ENCODE results near the gene BAIAP2. TPM values are rescaled to one million over a fixed set of nuclear protein-coding genes. Genes with fewer than 3 reads are reported as not detected.

The BAIAP2 gene
- total and polyA plus RNA-seq, 2 of the 13 experiments (the other 11 are each of a cell fraction or from before 2014, with no cell fraction given): 22.5 to 24.0 TPM

- no TSS peak for BruUV-seq (replicated peaks)
- 79% methylated on average over 9 of the region's 14 CpGs for WGBS (ENCODE audit: low lambda C conversion rate)
- no peak overlapping the region for H3K4me2 ChIP-seq (ENCODE audit: low read depth, low read length)
- H3K27me3 ChIP-seq (ENCODE audit: control insufficient read depth in 1 of 2, insufficient read depth in 2 of 2, low read length in 2 of 2): no peaks in the 10 kb centered on the region
- intact Hi-C loops (cut with micrococcal nuclease; ENCODE audit: unreplicated experiment): no loop called here
- H2AFZ ChIP-seq (ENCODE audit: low read length): no peak overlapping the region
- H3K4me1 ChIP-seq (ENCODE audit: insufficient read depth, low read length): peaks cover 41% of the 10 kb centered on the region
- FAIRE-seq: no peak
- TF ChIP-seq MTA1 (CRISPR knock-in tag; IDR thresholded peaks at IDR 0.05; ENCODE audit: borderline replicate concordance) (0 out of 2 replicates have a peak, but pooled peaks have one; percentile 1), ZNF556 (CRISPR knock-in tag; IDR thresholded peaks at IDR 0.05; ENCODE audit: borderline replicate concordance) (no peak), AGO1 (IDR thresholded peaks at IDR 0.05; ENCODE audit: low read depth, low read length, poor library complexity, severe bottlenecking) (peak; percentile 12), ZNF263 (CRISPR knock-in tag; IDR thresholded peaks at IDR 0.05) (0 out of 2 replicates have a peak, but pooled peaks have one; percentile 31), ZFY (CRISPR knock-in tag; IDR thresholded peaks at IDR 0.05) (no peak), ZNF124 (CRISPR knock-in tag; IDR thresholded peaks at IDR 0.05) (no peak), THAP9 (CRISPR knock-in tag; IDR thresholded peaks at IDR 0.05; ENCODE audit: borderline replicate concordance) (no peak), KLF16 (CRISPR knock-in tag; IDR thresholded peaks at IDR 0.05) (no peak), ZNF44 (CRISPR knock-in tag; IDR thresholded peaks at IDR 0.05) (no peak)
- H4K20me1 ChIP-seq (ENCODE audit: insufficient read depth, low read length): no peaks in the 10 kb centered on the region; the same call in 1 of the 2 replicates
- no peak for ATAC-seq
- in situ Hi-C loops (cut with HindIII; ENCODE audit: extremely low pct_ligation_motif_present, low pct_unique_long_range_greater_than_20kb): no loop called here
- ChIA-PET CTCF (ENCODE audit: low intra/inter-chr PET ratio, low total read pairs) (no interaction called here), POLR2A (no interaction called here)
- H3K9ac ChIP-seq (ENCODE audit: insufficient read depth, low read depth, low read length): no peak overlapping the region
- H3K79me2 ChIP-seq (ENCODE audit: insufficient read depth, low read length): no peaks in the 10 kb centered on the region
- no peak overlapping the region for H3K4me3 ChIP-seq (replicated peaks in 1 of 3; ENCODE audit: insufficient read depth in 1 of 3, low read depth in 2 of 3, low read length in 3 of 3)
- H3K9me3 ChIP-seq (ENCODE audit: low read length): no peaks in the 10 kb centered on the region
- DNase-seq (ENCODE audit: low spot score): no peak
- no peaks in the 10 kb centered on the region for H3K36me3 ChIP-seq (replicated peaks in 1 of 2; ENCODE audit: control insufficient read depth in 1 of 2, insufficient read depth in 2 of 2, low read length in 2 of 2)
- H3K27ac ChIP-seq (ENCODE audit: extremely low read length, insufficient read depth, low read length): no peak overlapping the region
These were observed 93.4 kb downstream of the BAIAP2 start for GRCh38 chr17:81128338-81128737.
